MM.1S (cell line): ENCODE results near the gene SORCS2.

Source experiments
- DNase-seq: peaks from one replicate; pipeline ENCODE4 v3.0.0-alpha.2; 2015
- H2AFZ ChIP-seq: fragments of 300-600 bp; sonication (generic); 2 replicates; pipeline ENCODE4 v1.6.0; 2016; ENCODE audit warnings: antibody characterized with exemption, low read length
- H3F3A ChIP-seq: fragments of 300-600 bp; sonication (generic); 2 replicates; pipeline ENCODE4 v1.6.1; 2016; ENCODE audit warnings: mild to moderate bottlenecking, antibody characterized with exemption, low read length, moderate library complexity, mixed read lengths; ENCODE audit not compliant: insufficient read depth
- H3K27ac ChIP-seq: fragments of 300-600 bp; sonication (generic); 2 replicates; pipeline ENCODE4 v1.5.1; 2016; ENCODE audit warnings: mild to moderate bottlenecking, low read length
- H3K27me3 ChIP-seq: fragments of 300-600 bp; sonication (generic); replicated peaks from 2 replicates; pipeline ENCODE4 v1.6.0; 2016; ENCODE audit warnings: low read length; ENCODE audit not compliant: insufficient read depth
- H3K36me3 ChIP-seq: fragments of 300-600 bp; sonication (generic); replicated peaks from 2 replicates; pipeline ENCODE4 v1.6.1; 2016; ENCODE audit warnings: mild to moderate bottlenecking, low read length, mixed read lengths; ENCODE audit not compliant: insufficient read depth
- H3K4me1 ChIP-seq: fragments of 300-600 bp; sonication (generic); 2 replicates; pipeline ENCODE4 v1.6.1; 2016; ENCODE audit warnings: low read length, mixed read lengths
- H3K4me2 ChIP-seq: fragments of 300-600 bp; sonication (generic); 2 replicates; pipeline ENCODE4 v1.6.0; 2016; ENCODE audit warnings: low read depth, low read length
- H3K4me3 ChIP-seq: fragments of 300-600 bp; sonication (generic); 2 replicates; pipeline ENCODE4 v1.5.1; 2016; ENCODE audit warnings: low read length, mixed read lengths
- H3K79me2 ChIP-seq: fragments of 300-600 bp; sonication (generic); 2 replicates; pipeline ENCODE4 v1.6.1; 2016; ENCODE audit warnings: mixed run types, low read length, mixed read lengths
- H3K9ac ChIP-seq: fragments of 300-600 bp; sonication (generic); 2 replicates; pipeline ENCODE4 v1.6.1; 2016; ENCODE audit warnings: low read length, mixed read lengths
- H3K9me2 ChIP-seq: fragments of 300-600 bp; sonication (generic); replicated peaks from 2 replicates; pipeline ENCODE4 v1.6.1; 2016; ENCODE audit warnings: mild to moderate bottlenecking, low read length, mixed read lengths; ENCODE audit not compliant: insufficient read depth
- H3K9me3 ChIP-seq: fragments of 300-600 bp; sonication (generic); replicated peaks from 2 replicates; pipeline ENCODE4 v1.6.1; 2016; ENCODE audit warnings: mild to moderate bottlenecking, low read length, mixed read lengths; ENCODE audit not compliant: insufficient read depth
- H4K20me1 ChIP-seq: fragments of 300-600 bp; sonication (generic); 2 replicates; pipeline ENCODE4 v1.6.1; 2016; ENCODE audit warnings: mild to moderate bottlenecking, low read length, moderate library complexity, mixed read lengths; ENCODE audit not compliant: insufficient read depth
- CTCF ChIP-seq: fragments of 300-600 bp; sonication (generic); IDR thresholded peaks from 2 replicates; pipeline ENCODE4 v1.5.1; 2016; ENCODE audit warnings: antibody characterized with exemption, low read length, mixed read lengths
- EZH2 ChIP-seq: fragments of 300-600 bp; sonication (generic); optimal IDR thresholded peaks from 2 replicates; pipeline ENCODE3; 2017; ENCODE audit warnings: low read depth, mild to moderate bottlenecking, antibody characterized with exemption, low read length, mixed read lengths
- EZH2phosphoT487 ChIP-seq: fragments of 300-600 bp; sonication (generic); IDR thresholded peaks from 2 replicates; pipeline ENCODE4 v1.6.1; 2018; ENCODE audit warnings: antibody characterized with exemption, low read length

Gene SORCS2

GRCh38 chr4:7423391-7423790 lies 231.1 kb downstream of the SORCS2 start:
- peaks cover 68% of the 10 kb centered on the region for H3K27me3 ChIP-seq
- no peak overlapping the region for H3K4me2 ChIP-seq
- H3K4me1 ChIP-seq, result no peaks in the 10 kb centered on the region
- no peak overlapping the region for H3K27ac ChIP-seq
- no peaks in the 10 kb centered on the region for H4K20me1 ChIP-seq
- no peaks in the 10 kb centered on the region for H3K36me3 ChIP-seq
- H3K4me3 ChIP-seq, result no peak overlapping the region
- no peak overlapping the region for H2AFZ ChIP-seq
- no peak for DNase-seq
- no peaks in the 10 kb centered on the region for H3K9me3 ChIP-seq
- no peaks in the 10 kb centered on the region for H3F3A ChIP-seq
- no peaks in the 10 kb centered on the region for H3K9me2 ChIP-seq
- H3K9ac ChIP-seq, result no peak overlapping the region
- no peaks in the 10 kb centered on the region for H3K79me2 ChIP-seq
- TF ChIP-seq EZH2phosphoT487, result no peak
- TF ChIP-seq CTCF, result no peak
- TF ChIP-seq EZH2, result no peak

GRCh38 chr4:7423801-7424552 lies 231.6 kb downstream of the SORCS2 start:
- Histone ChIP-seq H3K27ac (no peak overlapping the region), H3K9me2 (no peaks in the 10 kb centered on the region), H3K36me3 (no peaks in the 10 kb centered on the region), H2AFZ (no peak overlapping the region), H4K20me1 (no peaks in the 10 kb centered on the region), H3K79me2 (no peaks in the 10 kb centered on the region), H3K9ac (no peak overlapping the region), H3F3A (no peaks in the 10 kb centered on the region), H3K4me3 (no peak overlapping the region), H3K9me3 (no peaks in the 10 kb centered on the region), H3K27me3 (peaks cover 70% of the 10 kb centered on the region), H3K4me2 (no peak overlapping the region), H3K4me1 (no peaks in the 10 kb centered on the region)
- TF ChIP-seq CTCF, result no peak
- no peak for TF ChIP-seq EZH2
- no peak for TF ChIP-seq EZH2phosphoT487
- no peak for DNase-seq

- H3K9ac ChIP-seq, result no peak overlapping the region
- no peak for TF ChIP-seq EZH2
- TF ChIP-seq CTCF, result no peak
- no peak for TF ChIP-seq EZH2phosphoT487
- no peak for DNase-seq
- no peaks in the 10 kb centered on the region for H4K20me1 ChIP-seq
- H3K9me3 ChIP-seq, result no peaks in the 10 kb centered on the region
- H2AFZ ChIP-seq, result no peak overlapping the region
- H3K27ac ChIP-seq, result no peak overlapping the region
- H3K4me2 ChIP-seq, result no peak overlapping the region
- no peaks in the 10 kb centered on the region for H3K79me2 ChIP-seq
- H3K4me3 ChIP-seq, result no peak overlapping the region
- no peaks in the 10 kb centered on the region for H3F3A ChIP-seq
- peaks cover 76% of the 10 kb centered on the region for H3K27me3 ChIP-seq
- no peaks in the 10 kb centered on the region for H3K9me2 ChIP-seq
- H3K36me3 ChIP-seq, result no peaks in the 10 kb centered on the region
- H3K4me1 ChIP-seq, result no peaks in the 10 kb centered on the region
These were observed 232.3 kb downstream of the SORCS2 start for GRCh38 chr4:7424553-7425111.
